Measurements from ENCODE around the gene GRID1.

GRID1 gene

DNA sequence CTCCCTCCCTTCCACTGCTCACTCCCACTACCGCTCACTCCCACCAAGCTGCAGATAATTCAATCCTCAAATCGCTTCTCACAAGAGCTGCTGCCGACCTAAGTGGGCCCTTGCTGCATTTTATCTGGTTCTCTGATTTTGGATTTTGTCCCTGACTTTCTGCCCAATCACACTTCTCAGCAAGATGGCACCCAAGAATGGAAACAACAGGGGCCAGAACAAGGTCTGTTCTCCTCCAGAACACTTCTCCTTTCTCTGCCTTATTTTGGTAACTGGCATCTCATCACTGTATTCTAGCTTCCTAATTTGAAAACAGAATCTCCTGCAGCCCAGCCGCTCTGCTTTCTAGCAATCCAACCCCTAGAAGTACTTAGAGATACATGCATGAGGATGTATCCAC is 172.8 kb downstream of the GRID1 start:
- Mint-ChIP-seq H3K4me1 (no peaks in the 10 kb centered on the region), H3K27ac (no peak overlapping the region), H3K9me3 (no peaks in the 10 kb centered on the region), H3K27me3 (peaks cover 24% of the 10 kb centered on the region), H3K4me3 (no peak overlapping the region), H3K36me3 (no peaks in the 10 kb centered on the region)
- DNase-seq (ENCODE audit: low spot score in 2 of 2): no peak
- ATAC-seq (ENCODE audit: low read depth): no peak

DNA sequence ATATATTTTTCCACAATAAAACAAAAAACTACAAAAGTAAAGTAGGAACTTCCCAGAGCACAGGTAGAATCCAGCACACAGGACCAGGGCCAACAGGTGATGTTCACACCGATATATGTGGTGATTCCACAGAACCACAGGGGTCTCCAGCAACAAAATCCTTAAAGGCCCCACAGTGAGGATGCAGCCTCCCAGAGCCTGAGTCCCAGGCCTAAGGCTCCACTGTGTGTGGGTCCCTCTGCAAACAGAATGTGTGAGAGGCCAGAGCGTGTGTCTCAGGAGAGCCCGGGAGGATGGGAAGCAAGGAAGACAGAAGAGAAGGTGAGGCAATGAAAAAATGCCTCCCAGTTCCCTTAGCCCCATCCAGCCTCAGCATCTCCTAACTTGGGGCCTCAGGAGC is 173.9 kb downstream of the GRID1 start:
- no peaks in the 10 kb centered on the region for H3K36me3 Mint-ChIP-seq
- H3K27me3 Mint-ChIP-seq: peaks cover 24% of the 10 kb centered on the region
- H3K9me3 Mint-ChIP-seq: no peaks in the 10 kb centered on the region
- H3K27ac Mint-ChIP-seq: no peak overlapping the region
- ATAC-seq (ENCODE audit: low read depth) (no peak), DNase-seq (ENCODE audit: low spot score in 2 of 2) (no peak)
- H3K4me1 Mint-ChIP-seq: no peaks in the 10 kb centered on the region
- no peak overlapping the region for H3K4me3 Mint-ChIP-seq

DNA sequence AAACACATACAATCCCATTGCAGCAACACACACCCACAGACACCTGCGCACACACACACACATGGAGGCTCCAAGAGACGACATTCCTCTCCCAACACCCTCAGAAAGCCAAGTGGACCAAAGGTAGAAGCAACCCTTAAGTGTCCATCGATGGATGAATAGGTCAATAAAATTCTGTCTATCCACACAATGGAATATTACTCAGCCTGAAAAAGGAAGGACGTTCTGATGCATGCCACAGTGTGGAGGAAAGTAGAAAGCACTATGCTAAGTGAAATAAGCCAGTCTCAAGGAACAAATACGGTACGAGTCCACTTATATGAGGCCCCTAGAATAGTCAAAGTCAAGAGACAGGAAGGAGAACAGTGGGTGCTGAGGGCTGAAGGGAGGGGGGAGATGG is 174.4 kb downstream of the GRID1 start:
- Mint-ChIP-seq H3K4me1 (no peaks in the 10 kb centered on the region), H3K27ac (no peak overlapping the region), H3K27me3 (peaks cover 24% of the 10 kb centered on the region), H3K36me3 (no peaks in the 10 kb centered on the region), H3K4me3 (no peak overlapping the region), H3K9me3 (no peaks in the 10 kb centered on the region)
- DNase-seq (ENCODE audit: low spot score in 2 of 2) (no peak), ATAC-seq (ENCODE audit: low read depth) (no peak)

DNA sequence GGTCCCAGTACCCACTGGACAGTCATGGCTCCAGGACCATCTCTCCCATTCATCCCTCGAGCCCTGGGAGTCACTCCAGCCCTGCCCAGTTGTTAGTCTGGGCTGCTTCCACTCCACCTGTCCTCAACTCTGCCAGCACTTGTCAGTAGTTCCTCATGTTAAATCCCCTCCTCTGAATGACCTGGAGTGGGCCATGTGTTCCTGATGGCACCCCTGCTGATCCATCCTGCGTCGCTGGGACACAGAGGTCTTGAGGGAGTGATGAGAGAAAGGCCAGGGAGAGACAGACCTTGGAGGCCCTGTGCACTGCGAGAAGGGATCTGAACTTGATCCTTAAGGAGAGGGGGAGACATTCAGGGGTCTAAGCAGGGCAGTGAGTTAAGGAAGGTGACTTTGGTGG is 174.9 kb downstream of the GRID1 start:
- Mint-ChIP-seq H3K27me3 (peaks cover 23% of the 10 kb centered on the region), H3K36me3 (no peaks in the 10 kb centered on the region), H3K4me3 (no peak overlapping the region), H3K9me3 (no peaks in the 10 kb centered on the region), H3K27ac (no peak overlapping the region), H3K4me1 (no peaks in the 10 kb centered on the region)
- DNase-seq (ENCODE audit: low spot score in 2 of 2) (no peak), ATAC-seq (ENCODE audit: low read depth) (no peak)

DNA sequence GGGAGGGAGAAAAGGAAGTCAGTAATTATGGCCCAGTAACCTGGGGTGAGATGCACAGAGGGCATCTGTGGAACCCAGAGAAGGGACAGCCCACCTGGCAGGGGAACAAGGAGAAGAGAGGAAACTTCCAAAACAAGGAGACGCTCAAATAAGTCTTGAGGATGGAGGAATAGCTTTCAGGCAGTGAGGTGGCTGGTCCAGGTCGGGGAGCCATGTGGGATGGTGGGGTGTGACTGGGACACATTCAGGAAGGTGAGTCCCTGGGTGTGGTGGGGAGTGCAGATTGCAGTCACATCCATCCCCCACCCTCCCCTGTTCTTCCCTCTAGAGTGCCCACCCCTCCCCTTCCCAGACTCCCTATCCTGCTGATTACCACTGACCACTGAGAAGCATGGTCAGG is 175.4 kb downstream of the GRID1 start:
- H3K4me3 Mint-ChIP-seq: no peak overlapping the region
- H3K4me1 Mint-ChIP-seq: no peaks in the 10 kb centered on the region
- H3K27ac Mint-ChIP-seq: no peak overlapping the region
- peaks cover under 1% of the 10 kb centered on the region for H3K9me3 Mint-ChIP-seq
- no peak for ATAC-seq (ENCODE audit: low read depth)
- peaks cover 25% of the 10 kb centered on the region for H3K27me3 Mint-ChIP-seq
- no peak for DNase-seq (ENCODE audit: low spot score in 2 of 2)
- H3K36me3 Mint-ChIP-seq: no peaks in the 10 kb centered on the region

DNA sequence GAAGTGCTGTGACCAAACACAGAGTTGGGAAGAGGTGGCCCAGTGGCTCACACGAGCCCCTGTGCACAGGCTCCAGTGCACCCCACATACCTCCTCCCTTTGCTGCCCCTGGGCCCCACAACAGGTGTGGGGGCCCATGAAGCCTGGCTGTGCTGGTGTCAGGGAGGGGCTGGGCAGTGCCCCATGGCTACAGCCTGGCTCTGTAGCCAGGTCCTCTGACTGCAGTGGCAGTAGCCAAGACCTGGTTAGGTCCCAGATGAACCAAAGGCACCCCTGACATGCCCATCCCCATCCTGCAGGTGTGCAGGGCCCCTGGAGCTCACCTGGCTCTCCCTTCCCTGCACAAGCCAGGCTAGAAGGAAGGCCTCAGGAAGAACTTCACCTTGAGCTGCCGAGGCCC is 176.3 kb downstream of the GRID1 start:
- H3K36me3 Mint-ChIP-seq: no peaks in the 10 kb centered on the region
- H3K9me3 Mint-ChIP-seq: peaks cover 2% of the 10 kb centered on the region
- no peak overlapping the region for H3K4me3 Mint-ChIP-seq
- peaks cover 21% of the 10 kb centered on the region for H3K27me3 Mint-ChIP-seq
- DNase-seq (ENCODE audit: low spot score in 2 of 2) (no peak), ATAC-seq (ENCODE audit: low read depth) (no peak)
- H3K4me1 Mint-ChIP-seq: no peaks in the 10 kb centered on the region
- H3K27ac Mint-ChIP-seq: no peak overlapping the region

DNA sequence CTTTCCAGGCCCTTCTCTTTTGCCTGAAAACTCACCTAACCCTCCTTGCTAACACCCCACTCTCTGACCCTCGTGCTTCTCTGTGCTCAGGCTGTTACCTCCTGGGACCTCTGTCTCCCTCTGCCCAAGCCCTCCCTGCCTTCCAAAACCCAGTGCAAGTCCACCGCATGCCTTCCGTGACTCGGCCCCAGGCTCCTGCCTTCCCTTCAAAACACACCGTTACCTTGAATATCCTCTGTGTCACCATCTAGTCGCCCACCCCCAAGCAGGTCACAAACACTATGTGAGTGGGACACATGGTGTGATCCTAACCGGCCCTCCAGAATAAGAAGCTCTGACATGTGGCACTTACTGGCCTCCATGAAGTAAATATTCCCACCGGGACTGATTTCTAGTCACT is 176.7 kb downstream of the GRID1 start:
- Mint-ChIP-seq H3K9me3 (peaks cover 2% of the 10 kb centered on the region), H3K4me3 (no peak overlapping the region), H3K4me1 (no peaks in the 10 kb centered on the region), H3K36me3 (no peaks in the 10 kb centered on the region), H3K27me3 (peaks cover 21% of the 10 kb centered on the region), H3K27ac (no peak overlapping the region)
- no peak for ATAC-seq (ENCODE audit: low read depth)
- no peak for DNase-seq (ENCODE audit: low spot score in 2 of 2)

DNA sequence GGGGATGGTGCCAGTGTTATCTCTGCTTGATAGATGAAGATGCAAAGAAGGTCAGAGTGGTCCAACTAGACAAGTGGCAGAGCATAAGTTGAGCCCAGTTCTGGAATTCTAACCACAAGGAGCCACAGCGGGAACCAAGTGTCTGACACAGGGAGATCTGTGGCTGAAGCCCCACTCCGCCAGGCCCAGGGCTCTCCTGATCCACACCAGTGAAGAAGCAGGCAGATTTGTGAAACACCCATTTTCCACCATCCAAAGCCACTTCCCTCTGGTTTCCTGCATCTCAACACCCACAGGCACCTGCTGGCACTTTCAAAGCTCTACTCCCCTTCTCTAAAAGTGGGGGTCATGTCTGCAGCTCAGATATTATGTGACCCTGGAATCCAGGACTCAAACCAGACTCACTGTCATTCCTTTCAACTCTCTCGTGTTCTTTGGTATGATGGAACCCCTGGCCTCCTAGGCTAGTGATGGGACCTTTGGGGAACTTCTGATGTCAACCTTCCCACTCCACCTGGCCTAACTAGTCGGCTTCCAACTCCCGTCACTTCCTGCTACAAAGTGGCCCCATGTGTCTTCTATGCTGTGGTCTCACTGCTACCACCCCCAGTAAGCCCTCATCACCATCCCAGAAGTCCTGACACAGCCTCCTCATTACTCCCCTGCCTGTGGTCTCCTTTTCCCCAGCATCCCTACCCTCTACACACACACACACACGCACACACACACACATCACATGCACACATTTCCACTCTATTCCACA is 177.6 kb downstream of the GRID1 start:
- Mint-ChIP-seq H3K36me3 (no peaks in the 10 kb centered on the region), H3K27me3 (peaks cover 21% of the 10 kb centered on the region), H3K4me3 (no peak overlapping the region), H3K9me3 (peaks cover 2% of the 10 kb centered on the region), H3K27ac (no peak overlapping the region), H3K4me1 (no peaks in the 10 kb centered on the region)
- DNase-seq (ENCODE audit: low spot score in 2 of 2): no peak
- ATAC-seq (ENCODE audit: low read depth): no peak

DNA sequence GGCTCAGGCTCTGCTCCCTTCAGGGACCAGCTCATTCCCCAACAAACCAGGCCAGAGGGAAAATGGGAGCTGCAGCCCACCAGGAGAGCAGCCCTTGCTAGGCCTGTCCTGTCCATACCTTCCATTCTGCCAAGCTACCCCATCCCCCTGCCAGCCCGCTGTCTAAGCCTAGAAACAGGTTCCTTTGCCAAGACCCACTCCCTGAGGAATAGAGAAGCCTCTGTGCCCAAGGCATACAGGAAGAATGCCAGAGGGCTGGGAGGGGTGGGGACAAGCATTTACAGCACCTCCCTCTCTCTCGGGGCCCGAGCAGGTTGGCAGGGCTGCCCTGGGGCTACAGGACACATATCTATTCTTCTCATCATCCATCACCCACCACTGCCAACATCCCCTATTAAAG is 178.3 kb downstream of the GRID1 start:
- DNase-seq (ENCODE audit: low spot score in 2 of 2) (no peak), ATAC-seq (ENCODE audit: low read depth) (no peak)
- no peaks in the 10 kb centered on the region for H3K4me1 Mint-ChIP-seq
- H3K9me3 Mint-ChIP-seq: peaks cover 2% of the 10 kb centered on the region
- H3K36me3 Mint-ChIP-seq: no peaks in the 10 kb centered on the region
- H3K4me3 Mint-ChIP-seq: no peak overlapping the region
- no peak overlapping the region for H3K27ac Mint-ChIP-seq
- H3K27me3 Mint-ChIP-seq: peaks cover 20% of the 10 kb centered on the region

DNA sequence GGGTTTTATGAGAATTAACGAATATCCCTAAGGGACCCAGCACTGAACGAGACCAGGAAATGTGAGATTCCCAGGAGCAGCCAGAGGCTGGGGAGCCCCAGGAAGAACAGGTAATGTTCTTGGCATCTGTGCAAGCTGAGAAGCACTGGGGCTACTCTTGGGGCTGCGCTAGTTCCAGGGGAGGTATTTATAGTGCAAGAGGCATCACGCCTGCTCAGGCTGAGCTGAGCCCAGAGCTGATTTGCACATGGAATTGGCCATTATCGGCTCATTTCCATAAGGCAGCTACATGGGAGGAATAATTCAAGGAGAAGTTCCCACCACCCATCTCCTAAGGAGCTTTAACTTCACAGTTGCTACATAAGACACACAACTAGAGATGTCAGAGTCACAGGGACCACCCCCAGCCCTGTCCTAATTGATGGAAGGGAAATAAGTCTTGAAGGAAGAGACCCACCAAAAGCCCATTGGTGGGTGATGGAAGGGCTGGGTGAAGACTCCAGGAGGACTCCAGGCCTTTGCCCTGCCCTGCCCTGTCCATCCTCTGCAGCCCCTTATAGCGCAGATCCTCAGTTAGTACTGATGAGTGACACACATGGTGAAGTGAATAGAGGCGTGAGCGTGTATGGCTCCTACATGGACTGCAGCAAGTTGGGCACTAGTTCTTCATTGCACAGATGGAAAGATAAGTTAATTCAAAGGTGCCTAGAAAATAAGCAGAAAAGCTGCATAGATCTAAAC is 178.9 kb downstream of the GRID1 start:
- H3K9me3 Mint-ChIP-seq: peaks cover 2% of the 10 kb centered on the region
- no peaks in the 10 kb centered on the region for H3K36me3 Mint-ChIP-seq
- H3K4me1 Mint-ChIP-seq: no peaks in the 10 kb centered on the region
- H3K27ac Mint-ChIP-seq: no peak overlapping the region
- H3K4me3 Mint-ChIP-seq: no peak overlapping the region
- DNase-seq (ENCODE audit: low spot score in 2 of 2) (no peak), ATAC-seq (ENCODE audit: low read depth) (no peak)
- peaks cover 20% of the 10 kb centered on the region for H3K27me3 Mint-ChIP-seq

DNA sequence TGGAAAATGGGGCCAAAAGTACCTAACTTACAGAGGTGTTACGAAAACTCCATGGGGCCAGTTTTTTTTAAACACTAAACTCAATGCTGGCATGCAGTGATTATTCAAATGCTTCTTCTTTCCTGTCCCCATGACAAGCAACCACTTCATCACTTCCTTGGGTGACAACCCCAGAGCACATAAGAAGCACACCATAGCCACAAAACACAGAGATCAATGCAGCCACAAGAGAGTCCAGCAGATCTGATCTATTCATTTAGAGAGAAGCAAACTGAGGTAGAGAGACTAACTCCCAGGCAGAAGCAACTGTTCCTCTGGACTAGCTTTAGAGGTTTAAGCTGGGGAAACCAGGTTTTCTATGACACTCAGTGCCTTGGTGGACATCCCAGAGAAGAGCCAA is 180.0 kb downstream of the GRID1 start:
- Mint-ChIP-seq H3K27ac (no peak overlapping the region), H3K4me3 (no peak overlapping the region), H3K27me3 (peaks cover 13% of the 10 kb centered on the region), H3K9me3 (peaks cover 2% of the 10 kb centered on the region), H3K4me1 (no peaks in the 10 kb centered on the region), H3K36me3 (no peaks in the 10 kb centered on the region)
- no peak for DNase-seq (ENCODE audit: low spot score in 2 of 2)
- ATAC-seq (ENCODE audit: low read depth): no peak

DNA sequence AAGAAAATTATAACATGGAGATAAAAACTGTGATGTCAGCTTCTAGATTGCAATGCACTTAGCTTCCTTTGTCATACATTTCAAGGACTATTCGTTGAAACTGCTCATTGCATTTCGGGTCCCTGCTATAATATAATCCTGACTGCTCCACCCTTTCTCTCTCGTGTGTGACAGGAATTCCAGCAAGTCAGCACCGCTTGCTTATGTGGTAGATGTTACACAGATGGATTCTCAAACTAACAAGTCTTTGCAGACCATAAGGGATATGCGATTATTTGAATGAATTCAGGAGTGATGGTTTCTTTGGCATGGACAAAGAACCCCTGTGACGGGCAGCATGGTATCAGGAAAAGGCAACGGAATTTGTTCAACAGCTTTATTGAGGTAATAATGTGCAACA is 184.0 kb downstream of the GRID1 start:
- DNase-seq (ENCODE audit: low spot score in 2 of 2): no peak
- Mint-ChIP-seq H3K4me1 (no peaks in the 10 kb centered on the region), H3K27ac (no peak overlapping the region), H3K27me3 (peaks cover 4% of the 10 kb centered on the region), H3K4me3 (no peak overlapping the region), H3K9me3 (peaks cover 2% of the 10 kb centered on the region), H3K36me3 (no peaks in the 10 kb centered on the region)
- ATAC-seq (ENCODE audit: low read depth): no peak

DNA sequence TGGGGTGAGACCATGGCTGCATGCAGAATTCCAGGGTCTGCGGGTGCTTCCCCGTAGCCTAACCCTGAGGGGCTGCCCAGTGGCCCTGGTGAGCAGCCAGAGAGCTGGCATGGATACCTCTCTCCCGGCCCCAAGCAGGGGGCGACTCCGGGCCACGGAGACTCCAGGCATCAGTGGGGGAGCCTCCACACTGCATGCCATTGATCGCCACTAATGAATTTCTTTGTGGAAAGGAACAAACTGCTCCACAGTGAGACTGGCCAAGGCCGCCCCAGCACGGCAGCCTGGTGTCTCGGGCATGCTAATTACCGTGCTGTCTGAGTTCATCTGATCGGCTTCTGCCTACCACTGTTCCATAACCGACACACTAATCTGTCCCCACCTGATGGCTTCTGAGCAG is 184.4 kb downstream of the GRID1 start:
- no peak for ATAC-seq (ENCODE audit: low read depth)
- no peaks in the 10 kb centered on the region for H3K36me3 Mint-ChIP-seq
- DNase-seq (ENCODE audit: low spot score in 2 of 2): no peak
- peaks cover 4% of the 10 kb centered on the region for H3K27me3 Mint-ChIP-seq
- H3K4me1 Mint-ChIP-seq: no peaks in the 10 kb centered on the region
- H3K27ac Mint-ChIP-seq: no peak overlapping the region
- no peak overlapping the region for H3K4me3 Mint-ChIP-seq
- H3K9me3 Mint-ChIP-seq: peaks cover 2% of the 10 kb centered on the region

DNA sequence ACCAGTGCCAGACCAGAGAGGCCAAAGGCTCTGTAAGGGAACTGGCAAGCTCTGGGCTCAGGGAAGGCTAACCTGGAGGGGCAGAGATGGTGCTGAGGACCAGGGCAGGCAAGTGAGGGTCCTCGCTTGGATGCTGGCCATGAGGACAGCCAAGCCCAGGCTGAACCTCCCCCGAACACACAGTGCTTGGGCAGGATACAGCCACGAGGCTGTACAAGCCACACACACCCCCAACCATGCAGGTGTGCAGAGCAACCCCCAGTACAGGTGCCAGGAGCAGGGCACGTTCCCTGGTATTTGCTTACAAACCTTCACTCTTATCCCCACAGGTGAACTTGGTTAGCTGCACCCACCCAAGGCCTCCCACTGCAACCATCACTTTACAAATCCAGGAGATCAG is 185.7 kb downstream of the GRID1 start:
- no peaks in the 10 kb centered on the region for H3K4me1 Mint-ChIP-seq
- H3K4me3 Mint-ChIP-seq: no peak overlapping the region
- H3K27ac Mint-ChIP-seq: no peak overlapping the region
- no peak for DNase-seq (ENCODE audit: low spot score in 2 of 2)
- H3K9me3 Mint-ChIP-seq: no peaks in the 10 kb centered on the region
- no peak for ATAC-seq (ENCODE audit: low read depth)
- peaks cover 2% of the 10 kb centered on the region for H3K27me3 Mint-ChIP-seq
- H3K36me3 Mint-ChIP-seq: no peaks in the 10 kb centered on the region

DNA sequence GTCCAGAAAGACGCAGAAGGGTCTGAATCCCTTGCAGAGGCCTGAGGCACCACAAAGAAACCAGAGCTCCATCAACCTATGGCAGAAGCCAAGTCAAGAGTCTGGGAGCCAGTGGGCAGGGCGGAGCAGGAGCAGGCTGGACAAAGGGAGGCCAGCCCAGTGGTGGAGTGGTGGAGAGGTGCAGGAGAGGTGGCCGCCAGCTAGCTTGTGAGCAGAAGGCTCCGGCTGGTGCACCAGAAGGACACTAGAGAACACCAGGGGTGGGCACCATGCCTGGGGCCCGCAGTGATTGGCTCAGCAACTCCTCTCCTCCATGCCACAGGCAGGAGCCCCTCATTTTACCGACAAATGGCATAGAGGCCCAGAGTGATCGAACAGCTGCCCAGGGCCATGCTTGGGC is 186.6 kb downstream of the GRID1 start:
- Mint-ChIP-seq H3K27ac (no peak overlapping the region), H3K4me1 (no peaks in the 10 kb centered on the region), H3K36me3 (no peaks in the 10 kb centered on the region), H3K4me3 (no peak overlapping the region), H3K9me3 (no peaks in the 10 kb centered on the region), H3K27me3 (peaks cover 2% of the 10 kb centered on the region)
- DNase-seq (ENCODE audit: low spot score in 2 of 2): no peak
- ATAC-seq (ENCODE audit: low read depth): no peak
